Mucosa of stomach (tissue), 1 donor: ENCODE results near the gene TRIM31.

Experiments used
- H3K27me3 ChIP-seq: one replicate; pipeline ENCODE4 v1.7.0; 2013; ENCODE audit warnings: mild to moderate bottlenecking, low read length; ENCODE audit not compliant: control insufficient read depth, insufficient read depth
- H3K36me3 ChIP-seq: one replicate; pipeline ENCODE4 v1.7.0; 2013; ENCODE audit warnings: low read length; ENCODE audit not compliant: control insufficient read depth, insufficient read depth
- H3K4me1 ChIP-seq: one replicate; pipeline ENCODE4 v1.7.0; 2013; ENCODE audit warnings: mild to moderate bottlenecking, low read length; ENCODE audit not compliant: control insufficient read depth, insufficient read depth
- H3K4me3 ChIP-seq: one replicate; pipeline ENCODE4 v1.7.0; 2013; ENCODE audit warnings: low read length
- H3K9ac ChIP-seq: one replicate; pipeline ENCODE4 v1.7.0; 2013; ENCODE audit warnings: mild to moderate bottlenecking, low read length, moderate library complexity
- H3K9me3 ChIP-seq: one replicate; pipeline ENCODE4 v1.7.0; 2013; ENCODE audit warnings: mild to moderate bottlenecking, low read length, moderate library complexity; ENCODE audit not compliant: control insufficient read depth
- donor health status: Pancreatic carcinoma.

The TRIM31 gene

GRCh38 chr6:30113003-30113759 is at the start of gene TRIM31:
Gene TRIM31, minus strand, starts transcription at chr6:30113090. Its CDS starts 285 bp downstream, at chr6:30112805.
- Histone ChIP-seq H3K27me3 (no peaks in the 10 kb centered on the region), H3K36me3 (no peaks in the 10 kb centered on the region), H3K4me1 (peaks cover 21% of the 10 kb centered on the region), H3K9ac (peak within 1 kb of the TSS; percentile 74), H3K4me3 (peak within 1 kb of the TSS; percentile 47), H3K9me3 (no peaks in the 10 kb centered on the region)

DNA sequence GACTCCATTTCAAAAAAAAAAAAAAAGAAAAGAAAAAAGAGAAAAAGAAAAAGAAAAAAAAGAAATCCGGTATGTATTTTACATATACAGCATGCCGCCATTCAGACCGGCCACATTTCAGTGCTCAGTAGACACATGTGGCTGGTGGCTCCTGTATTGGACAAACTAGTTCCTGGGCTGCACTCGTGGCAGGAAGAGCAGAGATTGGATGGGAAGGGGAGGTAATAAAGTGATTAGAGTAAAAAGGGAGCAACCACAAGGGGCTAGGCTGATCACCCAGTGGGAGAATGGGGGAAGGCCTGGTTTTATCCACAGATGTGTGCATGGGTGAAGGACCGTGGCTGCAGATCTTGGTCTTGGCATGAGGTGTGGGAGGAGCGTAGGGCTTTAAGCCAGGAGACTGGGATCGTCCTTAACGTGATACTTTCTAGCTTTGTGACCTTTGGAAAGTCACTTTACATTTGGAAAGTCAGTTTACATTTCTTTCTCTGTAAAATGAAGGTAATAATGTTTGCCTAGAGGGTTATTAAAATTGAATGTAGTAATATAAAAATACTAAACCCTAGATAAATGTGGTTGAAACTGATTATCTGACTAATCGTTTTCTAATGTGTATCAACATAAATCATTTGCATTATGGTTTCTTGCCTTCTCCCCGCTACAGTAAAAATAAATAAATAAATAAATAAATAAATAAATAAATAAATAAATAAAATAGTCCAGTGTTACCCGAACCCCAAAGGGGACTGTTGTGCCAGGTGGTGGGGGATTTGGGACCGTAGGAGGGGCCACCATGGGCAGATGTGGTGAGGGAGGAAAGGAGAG is 49.6 kb upstream of the TRIM31 start:
- no peaks in the 10 kb centered on the region for H3K27me3 ChIP-seq
- peaks cover 19% of the 10 kb centered on the region for H3K4me1 ChIP-seq
- no peaks in the 10 kb centered on the region for H3K9me3 ChIP-seq
- peak overlapping the region; percentile 66 for H3K9ac ChIP-seq
- H3K4me3 ChIP-seq, result no peak overlapping the region
- H3K36me3 ChIP-seq, result no peaks in the 10 kb centered on the region

DNA sequence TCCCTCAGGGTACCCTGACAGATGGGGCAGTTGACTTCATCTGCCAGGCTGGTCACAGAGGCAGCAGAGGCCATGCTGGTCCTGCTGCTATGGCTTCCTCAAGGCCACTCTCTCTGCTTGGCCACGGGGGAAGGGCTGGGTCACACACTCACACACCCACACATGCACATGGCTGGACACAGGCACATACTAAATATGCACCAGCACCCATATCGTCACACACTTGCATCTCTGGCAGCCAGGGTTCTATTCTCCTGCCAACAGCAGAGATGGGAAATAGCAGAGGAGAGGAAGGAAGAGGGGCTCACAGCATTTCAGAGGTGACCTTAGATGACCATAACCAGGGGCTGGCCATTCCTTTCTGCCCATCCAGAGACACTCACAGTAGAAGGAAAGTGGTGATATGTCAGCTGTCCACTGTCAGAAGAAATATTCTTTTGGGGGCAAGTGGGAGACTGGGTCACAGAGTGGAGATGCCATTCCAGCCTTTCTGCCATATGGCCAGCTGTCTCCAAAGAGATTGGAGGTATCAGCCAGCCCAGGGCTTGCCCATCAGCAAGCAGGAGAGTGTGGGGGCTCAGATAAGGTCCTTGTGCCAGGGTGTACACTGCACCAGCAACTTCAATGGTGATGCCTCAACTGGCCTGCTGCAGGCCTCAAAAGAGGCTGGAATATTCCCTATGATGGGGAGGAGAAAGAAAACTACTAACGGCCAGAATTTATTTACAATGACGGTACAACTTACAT is 48.1 kb upstream of the TRIM31 start, which contains the start of gene TRIM10:
Gene TRIM10, minus strand, starts transcription at position 427 of the 747 bp plus-strand sequence. Its CDS starts 353 bp downstream, at position 74.
- Histone ChIP-seq H3K27me3 (no peaks in the 10 kb centered on the region), H3K9ac (no peak within 1 kb of the TSS), H3K4me1 (peaks cover 22% of the 10 kb centered on the region), H3K9me3 (no peaks in the 10 kb centered on the region), H3K4me3 (no peak within 1 kb of the TSS), H3K36me3 (no peaks in the 10 kb centered on the region)

DNA sequence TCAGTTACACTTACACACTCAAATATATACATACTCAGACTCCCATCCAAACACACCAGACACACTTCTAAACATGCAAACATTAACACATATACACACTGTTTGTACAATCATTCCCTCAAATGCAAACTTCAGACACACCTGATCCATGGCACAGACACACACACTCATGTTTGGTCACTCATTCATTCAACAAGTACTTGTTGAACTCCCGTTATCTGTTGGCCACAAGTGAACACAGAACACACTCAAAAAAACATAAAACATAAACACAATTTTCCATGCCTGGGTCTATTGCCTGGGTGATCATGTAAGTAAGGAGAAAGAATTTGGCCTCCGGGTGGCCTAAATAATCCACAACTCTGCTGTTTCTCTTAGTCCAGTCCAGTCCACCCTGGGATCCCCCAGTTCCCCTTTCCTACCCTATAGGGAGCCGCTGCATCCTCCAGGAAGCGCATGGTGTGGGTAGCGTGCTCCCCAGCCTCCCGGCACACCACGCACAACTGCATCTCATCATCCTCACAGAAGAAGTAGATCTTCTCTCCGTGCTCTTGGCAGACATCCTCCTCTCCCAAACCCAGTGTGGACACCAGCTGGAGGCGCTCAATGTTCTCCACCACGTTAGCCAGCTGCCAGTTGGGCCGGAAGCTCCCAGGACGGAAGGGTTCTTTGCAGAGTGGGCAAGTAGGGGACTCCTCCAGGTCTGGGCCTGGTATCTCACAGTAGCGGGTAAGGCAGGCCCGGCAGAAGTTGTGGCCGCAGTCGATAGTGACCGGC is 47.3 kb upstream of the TRIM31 start:
- Histone ChIP-seq H3K4me1 (peaks cover 27% of the 10 kb centered on the region), H3K36me3 (no peaks in the 10 kb centered on the region), H3K27me3 (no peaks in the 10 kb centered on the region), H3K9me3 (no peaks in the 10 kb centered on the region), H3K4me3 (no peak overlapping the region), H3K9ac (no peak overlapping the region)

DNA sequence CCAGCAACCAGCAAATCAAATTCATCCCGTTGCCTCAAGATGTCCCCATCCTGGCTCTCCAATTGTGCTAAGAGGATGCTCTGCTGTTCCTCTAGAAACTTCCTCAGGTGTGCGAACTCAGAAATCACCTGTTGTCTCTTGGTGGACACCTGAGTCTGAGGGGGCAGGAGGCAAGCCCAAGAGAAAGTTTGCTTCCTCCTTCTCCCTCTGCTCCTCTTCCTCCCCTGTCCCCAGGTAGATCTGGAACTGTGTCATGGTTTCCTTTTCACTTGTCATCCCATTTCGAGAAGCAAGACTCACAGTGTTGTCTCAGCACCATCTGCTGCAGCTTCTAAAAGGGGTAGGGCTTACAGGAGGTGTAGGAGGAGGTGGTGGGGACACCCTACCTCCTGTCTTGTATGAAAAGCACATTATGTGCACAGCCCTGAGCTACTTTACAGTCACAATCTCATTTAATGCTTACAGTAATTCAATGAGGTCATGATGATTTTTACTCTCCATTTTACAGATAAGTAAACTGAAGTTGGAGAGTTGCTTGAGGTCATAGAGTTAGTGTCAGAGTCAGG is 45.7 kb upstream of the TRIM31 start:
- Histone ChIP-seq H3K4me1 (peaks cover 15% of the 10 kb centered on the region), H3K9me3 (no peaks in the 10 kb centered on the region), H3K4me3 (no peak overlapping the region), H3K36me3 (no peaks in the 10 kb centered on the region), H3K9ac (no peak overlapping the region), H3K27me3 (no peaks in the 10 kb centered on the region)

DNA sequence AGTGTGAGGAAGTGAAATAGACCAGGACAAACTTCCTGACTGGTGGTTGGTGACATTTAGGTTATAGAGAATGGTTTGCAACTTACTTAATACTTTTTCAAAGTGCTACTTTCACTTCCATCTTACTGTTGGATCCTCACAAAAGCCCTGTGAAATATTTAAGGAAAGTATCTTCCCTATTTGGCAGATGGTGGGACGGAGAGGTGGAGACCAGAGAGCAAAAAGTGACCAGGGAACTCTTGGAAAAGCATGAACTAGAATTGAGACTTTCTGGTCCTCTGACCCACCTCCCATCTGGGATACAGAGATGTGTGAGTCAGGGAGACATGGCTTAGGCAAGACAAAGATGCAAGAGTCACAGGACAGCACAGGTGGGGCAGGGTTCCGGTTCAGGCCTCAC is 45.1 kb upstream of the TRIM31 start:
- Histone ChIP-seq H3K4me1 (peaks cover 10% of the 10 kb centered on the region), H3K9me3 (no peaks in the 10 kb centered on the region), H3K27me3 (no peaks in the 10 kb centered on the region), H3K36me3 (no peaks in the 10 kb centered on the region), H3K4me3 (no peak overlapping the region), H3K9ac (no peak overlapping the region)

GRCh38 chr6:30157581-30157980 is 44.7 kb upstream of the TRIM31 start:
- no peaks in the 10 kb centered on the region for H3K9me3 ChIP-seq
- no peaks in the 10 kb centered on the region for H3K27me3 ChIP-seq
- no peak overlapping the region for H3K9ac ChIP-seq
- H3K4me3 ChIP-seq, result no peak overlapping the region
- H3K4me1 ChIP-seq, result peaks cover 9% of the 10 kb centered on the region
- H3K36me3 ChIP-seq, result no peaks in the 10 kb centered on the region

DNA sequence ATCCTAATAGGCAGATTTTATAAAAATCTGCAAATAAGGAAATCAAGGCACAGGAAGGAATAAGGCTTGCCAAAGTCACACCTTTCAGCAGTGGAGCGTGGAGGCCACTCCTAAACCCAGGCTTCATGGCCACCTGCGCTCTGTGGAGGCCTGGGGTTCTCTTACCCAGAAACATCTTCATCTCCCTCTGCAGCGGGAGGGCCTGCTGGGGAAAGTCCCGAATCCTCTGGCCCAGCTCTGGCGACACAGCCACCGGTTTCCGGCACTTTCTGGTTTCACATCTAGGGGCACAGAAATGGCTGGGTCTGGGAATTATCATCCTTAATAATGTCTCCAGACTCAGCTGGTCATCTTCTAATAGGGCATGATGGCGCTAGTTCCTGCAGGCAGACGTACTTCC is 43.9 kb upstream of the TRIM31 start:
- no peak overlapping the region for H3K9ac ChIP-seq
- no peaks in the 10 kb centered on the region for H3K36me3 ChIP-seq
- no peaks in the 10 kb centered on the region for H3K27me3 ChIP-seq
- no peak overlapping the region for H3K4me3 ChIP-seq
- no peaks in the 10 kb centered on the region for H3K9me3 ChIP-seq
- peaks cover 9% of the 10 kb centered on the region for H3K4me1 ChIP-seq

GRCh38 chr6:30156262-30156599 is 43.3 kb upstream of the TRIM31 start:
- Histone ChIP-seq H3K4me1 (peaks cover 9% of the 10 kb centered on the region), H3K9me3 (no peaks in the 10 kb centered on the region), H3K9ac (no peak overlapping the region), H3K4me3 (no peak overlapping the region), H3K36me3 (no peaks in the 10 kb centered on the region), H3K27me3 (no peaks in the 10 kb centered on the region)

GRCh38 chr6:30155520-30156261 is 42.8 kb upstream of the TRIM31 start:
- peaks cover 9% of the 10 kb centered on the region for H3K4me1 ChIP-seq
- no peak overlapping the region for H3K9ac ChIP-seq
- H3K9me3 ChIP-seq, result no peaks in the 10 kb centered on the region
- H3K4me3 ChIP-seq, result no peak overlapping the region
- H3K27me3 ChIP-seq, result no peaks in the 10 kb centered on the region
- H3K36me3 ChIP-seq, result no peaks in the 10 kb centered on the region
